ENCODE data around the gene CNN3. TPM values are rescaled to one million over a fixed set of nuclear protein-coding genes. Genes with fewer than 3 reads are reported as not detected.
A peak's percentile ranks its signal among the peaks of the same experiment; 100 is the strongest.

The CNN3 gene
- total and polyA plus RNA-seq, 2 donors (not counting 3 experiments of a cell fraction or from before 2014, with no cell fraction given), result 174 to 392 TPM

DNA sequence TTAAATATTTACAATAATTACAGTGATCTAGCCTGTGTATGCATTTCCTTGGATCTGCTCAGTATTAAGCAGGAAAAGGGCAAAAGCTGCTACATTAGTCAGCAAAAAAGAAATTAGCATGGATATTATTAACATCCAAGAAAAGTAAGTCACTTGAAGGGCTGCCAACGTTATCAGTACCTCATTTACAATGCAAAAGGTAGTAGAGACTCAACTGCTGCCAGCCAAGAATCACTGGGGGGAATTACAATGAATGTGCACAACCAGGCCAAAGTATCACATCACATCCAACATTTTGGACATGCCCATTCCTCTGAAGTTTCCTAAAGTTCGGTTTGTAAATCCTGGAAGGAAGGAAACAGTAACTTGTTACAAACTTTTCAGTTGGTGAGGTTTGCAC lies 1.9 kb downstream of the CNN3 start:
- POLR2A ChIA-PET, result interaction anchor here (1.0 kb wide), 1 partner anchor 102 kb away, joined by 3 read pairs; no protein-coding TSS in a partner anchor

More for the DNA sequence above, 1.9 kb downstream of the CNN3 start:
- no TSS peak for BruUV-seq (replicated peaks)
- dilution Hi-C loops (cut with MboI; ENCODE audit: extremely low pct_ligation_motif_present, low sequenced_read_pairs), result no loop called here
- H3K27ac ChIP-seq (ENCODE audit: insufficient read depth, low read depth, low read length), result peak overlapping the region; percentile 100
- peaks cover 0 to 2% of the 10 kb centered on the region in 2 experiments for H3K36me3 ChIP-seq (ENCODE audit: control insufficient read depth in 2 of 2, extremely low read depth in 1 of 2, insufficient read depth in 2 of 2, low read length in 2 of 2)
- H3K4me2 ChIP-seq (ENCODE audit: insufficient read depth, low read length), result peak overlapping the region; percentile 98
- CTCF ChIA-PET, result interaction anchor here (0.6 to 7.8 kb wide), 6 partner anchors 11 to 118 kb away, joined by 3 to 57 read pairs (median 8); no protein-coding TSS in a partner anchor
- H2AFZ ChIP-seq (ENCODE audit: low read depth, low read length), result no peak overlapping the region
- peaks cover 14% of the 10 kb centered on the region for H4K20me1 ChIP-seq (replicated peaks; ENCODE audit: control insufficient read depth, extremely low read depth, insufficient read depth, low read length)
- no peak for FAIRE-seq
- H3K79me2 ChIP-seq (ENCODE audit: control insufficient read depth, insufficient read depth, low read length), result peaks cover 64% of the 10 kb centered on the region
- peak overlapping the region; percentile 75 to 99 (median 90) for H3K4me3 ChIP-seq (replicated peaks in 1 of 3; ENCODE audit: insufficient read depth in 1 of 3, low read depth in 1 of 3, low read length in 3 of 3)
- DNase-seq (ENCODE audit: low read depth, low spot score), result peak; percentile 59
- no peak for TF ChIP-seq GATA2 (IDR thresholded peaks at IDR 0.05; ENCODE audit: insufficient read depth, insufficient read length, low read depth, low read length)
- TF ChIP-seq JUN (IDR thresholded peaks at IDR 0.05; ENCODE audit: borderline replicate concordance, insufficient read depth, insufficient read length, low read depth), result no peak
- TF ChIP-seq, protein P1, sequence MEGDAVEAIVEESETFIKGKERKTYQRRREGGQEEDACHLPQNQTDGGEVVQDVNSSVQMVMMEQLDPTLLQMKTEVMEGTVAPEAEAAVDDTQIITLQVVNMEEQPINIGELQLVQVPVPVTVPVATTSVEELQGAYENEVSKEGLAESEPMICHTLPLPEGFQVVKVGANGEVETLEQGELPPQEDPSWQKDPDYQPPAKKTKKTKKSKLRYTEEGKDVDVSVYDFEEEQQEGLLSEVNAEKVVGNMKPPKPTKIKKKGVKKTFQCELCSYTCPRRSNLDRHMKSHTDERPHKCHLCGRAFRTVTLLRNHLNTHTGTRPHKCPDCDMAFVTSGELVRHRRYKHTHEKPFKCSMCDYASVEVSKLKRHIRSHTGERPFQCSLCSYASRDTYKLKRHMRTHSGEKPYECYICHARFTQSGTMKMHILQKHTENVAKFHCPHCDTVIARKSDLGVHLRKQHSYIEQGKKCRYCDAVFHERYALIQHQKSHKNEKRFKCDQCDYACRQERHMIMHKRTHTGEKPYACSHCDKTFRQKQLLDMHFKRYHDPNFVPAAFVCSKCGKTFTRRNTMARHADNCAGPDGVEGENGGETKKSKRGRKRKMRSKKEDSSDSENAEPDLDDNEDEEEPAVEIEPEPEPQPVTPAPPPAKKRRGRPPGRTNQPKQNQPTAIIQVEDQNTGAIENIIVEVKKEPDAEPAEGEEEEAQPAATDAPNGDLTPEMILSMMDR (IDR thresholded peaks at IDR 0.05; ENCODE audit: extremely low read depth in 1 of 2, insufficient read depth in 1 of 2, low read depth in 1 of 2, low read length in 2 of 2), result no peak
- TF ChIP-seq, protein P2, sequence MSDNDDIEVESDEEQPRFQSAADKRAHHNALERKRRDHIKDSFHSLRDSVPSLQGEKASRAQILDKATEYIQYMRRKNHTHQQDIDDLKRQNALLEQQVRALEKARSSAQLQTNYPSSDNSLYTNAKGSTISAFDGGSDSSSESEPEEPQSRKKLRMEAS (IDR thresholded peaks at IDR 0.05; ENCODE audit: insufficient read depth, insufficient read length), result no peak
- H3K27me3 ChIP-seq (ENCODE audit: control insufficient read depth in 2 of 2, insufficient read depth in 2 of 2, low read length in 2 of 2), result no peaks in the 10 kb centered on the region
- no peaks in the 10 kb centered on the region for H3K9me3 ChIP-seq (replicated peaks; ENCODE audit: control insufficient read depth, insufficient read depth, low read length)
- H3K4me1 ChIP-seq (ENCODE audit: control insufficient read depth, extremely low read depth, insufficient read depth, low read length), result peaks cover 53% of the 10 kb centered on the region
- peak overlapping the region; percentile 100 for H3K9ac ChIP-seq (replicated peaks; ENCODE audit: extremely low read depth, insufficient read depth, low read length)
- intact Hi-C loops (cut with micrococcal nuclease), result loop anchor here (1.0 to 5.0 kb wide), 5 partner anchors 20 to 118 kb away; no protein-coding TSS in a partner anchor
- H3K9me1 ChIP-seq (replicated peaks; ENCODE audit: control insufficient read depth, extremely low read depth, insufficient read depth, low read length), result no peaks in the 10 kb centered on the region

Measured in endothelial cell of umbilical vein (primary cell).